Liver (tissue), 9 donors: Measurements from ENCODE around the gene UBE2R2. TPM values are rescaled to one million over a fixed set of nuclear protein-coding genes. Genes with fewer than 3 reads are reported as not detected.

Source experiments
- DNase-seq: peaks from one replicate; pipeline ENCODE4 v3.0.0-alpha.2; 2017; ENCODE audit warnings: low spot score
- H3K27ac ChIP-seq, 2 donors: one replicate each; pipeline ENCODE4 v1.7.0; 2013; ENCODE audit warnings: inconsistent platforms in 2 of 2, low read length in 2 of 2, control low read depth in 1 of 2, low read depth in 1 of 2, mild to moderate bottlenecking in 1 of 2
- H3K27me3 ChIP-seq, 4 donors: one replicate each; pipeline versions ENCODE4 v1.6.1 to v1.7.0; 2013; ENCODE audit warnings: low read length in 3 of 4, inconsistent platforms in 1 of 4, mild to moderate bottlenecking in 1 of 4, moderate library complexity in 1 of 4; ENCODE audit not compliant: control insufficient read depth in 4 of 4, insufficient read depth in 4 of 4
- H3K36me3 ChIP-seq, 4 donors: one replicate each; pipeline versions ENCODE4 v1.6.1 to v1.7.0; 2013; ENCODE audit warnings: low read length in 3 of 4, mild to moderate bottlenecking in 3 of 4, low read depth in 1 of 4, moderate library complexity in 1 of 4; ENCODE audit not compliant: control insufficient read depth in 4 of 4, insufficient read depth in 3 of 4
- H3K4me1 ChIP-seq, 4 donors: one replicate each; pipeline versions ENCODE4 v1.6.1 to v1.7.0; 2013; ENCODE audit warnings: low read length in 3 of 4, mild to moderate bottlenecking in 3 of 4, moderate library complexity in 1 of 4; ENCODE audit not compliant: control insufficient read depth in 4 of 4, insufficient read depth in 4 of 4
- H3K4me3 ChIP-seq, 3 donors: one replicate each; pipeline versions ENCODE4 v1.6.1 to v1.7.0; 2013; ENCODE audit warnings: low read length in 3 of 3, control low read depth in 1 of 3, low read depth in 1 of 3, mild to moderate bottlenecking in 1 of 3
- H3K9ac ChIP-seq, 2 donors: one replicate each; pipeline ENCODE4 v1.7.0; 2013; ENCODE audit warnings: low read length in 2 of 2, mild to moderate bottlenecking in 2 of 2, moderate library complexity in 2 of 2, control low read depth in 1 of 2, low read depth in 1 of 2
- H3K9me3 ChIP-seq, 4 donors: one replicate each; pipeline versions ENCODE4 v1.6.1 to v1.7.0; 2013; ENCODE audit warnings: low read length in 3 of 4; ENCODE audit not compliant: control insufficient read depth in 4 of 4
- ATF3 ChIP-seq: IDR thresholded peaks from 2 replicates; pipeline ENCODE4 v1.6.1; 2016; ENCODE audit warnings: antibody characterized with exemption
- CTCF ChIP-seq: fragments of 150-350 bp; IDR thresholded peaks from 2 replicates; pipeline ENCODE4 v1.5.1; 2017; ENCODE audit warnings: improper control_type of control experiment, low read depth, low read length; ENCODE audit not compliant: missing input control
- GABPA ChIP-seq, 2 donors: IDR thresholded peaks in 1 of 2; conservative IDR thresholded peaks in 1 of 2; 2 replicates each; pipeline ENCODE4 v1.6.1; 2016; ENCODE audit warnings: antibody characterized with exemption in 2 of 2, mild to moderate bottlenecking in 1 of 2, moderate library complexity in 1 of 2
- HNF4A ChIP-seq, 2 donors: conservative IDR thresholded peaks; 2 replicates each; pipeline ENCODE4 v1.6.1; 2016; ENCODE audit warnings: antibody characterized with exemption in 2 of 2, mild to moderate bottlenecking in 2 of 2
- HNF4G ChIP-seq: IDR thresholded peaks from 2 replicates; pipeline ENCODE4 v1.6.1; 2016; ENCODE audit warnings: antibody characterized with exemption
- JUND ChIP-seq, 2 donors: IDR thresholded peaks; 2 replicates each; pipeline ENCODE4 v1.6.1; 2016; ENCODE audit warnings: antibody characterized with exemption in 2 of 2
- NR2F2 ChIP-seq: IDR thresholded peaks from 2 replicates; pipeline ENCODE4 v1.6.1; 2016; ENCODE audit warnings: antibody characterized with exemption
- RXRA ChIP-seq, 2 donors: IDR thresholded peaks; 2 replicates each; pipeline ENCODE4 v1.6.1; 2017 to 2018; ENCODE audit warnings: antibody characterized with exemption in 2 of 2, mild to moderate bottlenecking in 1 of 2
- SP1 ChIP-seq: IDR thresholded peaks from 2 replicates; pipeline ENCODE4 v1.6.1; 2018; ENCODE audit warnings: antibody characterized with exemption, mild to moderate bottlenecking
- TAF1 ChIP-seq: conservative IDR thresholded peaks from 2 replicates; pipeline ENCODE4 v1.6.1; 2016; ENCODE audit warnings: antibody characterized with exemption, mild to moderate bottlenecking
- WGBS: extraction: QIAGEN DNeasy Blood & Tissue Kit; methylation state at CpG from one replicate; pipeline ENCODE4 v1.1.7; 2013; 5-methylcytosine and 5-hydroxymethylcytosine counted together
- polyA plus RNA-seq, 2 donors: library from polyadenylated mRNA; stranded (reverse) in 1 of 2; unstranded in 1 of 2; fragments of 200-250 nt in 1 of 2; fragments of >200 nt in 1 of 2; fragmentation: Nextera tagmentation in 1 of 2; extraction: Ambion mirVana in 1 of 2; gene quantifications; one replicate each; pipeline versions ENCODE4 v1.2.1 to v1.2.3, GENCODE V29; 2013 to 2015
- total RNA-seq, 2 donors: library from RNA; depleted of rRNA; stranded (reverse); fragments of >200 nt; gene quantifications; one replicate each; pipeline ENCODE4 v1.2.3, GENCODE V29; 2014
- TF ChIP-seq, protein P1 (sequence below): IDR thresholded peaks from 2 replicates; pipeline ENCODE4 v1.6.1; 2016; ENCODE audit warnings: antibody characterized with exemption
- TF ChIP-seq, protein P2 (sequence below): IDR thresholded peaks from 2 replicates; pipeline ENCODE4 v1.6.1; 2016; ENCODE audit warnings: antibody characterized with exemption
- donor health status: healthy.
- donor health status: healthy.
- donor health status: healthy.
- donor health status: healthy.
- donor health status: healthy.

UBE2R2 gene
- total and polyA plus RNA-seq, 4 donors: 10.8 to 15.0 (median 14.2) TPM

DNA sequence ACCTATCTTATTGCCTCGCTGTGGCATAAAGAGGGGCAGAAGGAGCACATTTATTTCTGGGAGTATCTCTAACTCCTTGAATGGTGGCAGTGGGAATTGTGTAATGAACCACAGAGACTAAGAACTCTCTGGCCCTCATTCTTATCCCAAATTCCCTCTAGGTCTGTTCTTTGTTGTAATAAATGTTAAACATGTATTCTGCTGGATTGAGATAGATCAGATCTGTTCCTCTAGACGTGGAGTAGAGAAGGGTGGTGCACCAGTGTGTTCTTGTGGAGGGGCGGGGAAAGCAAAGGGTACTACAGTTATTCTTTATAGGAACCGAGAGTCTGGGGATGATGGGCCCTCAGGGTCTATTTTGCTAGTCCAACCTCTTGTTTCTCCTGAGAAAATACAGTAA is 90.4 kb downstream of the UBE2R2 start:
- H3K27ac ChIP-seq: no peak overlapping the region
- no peaks in the 10 kb centered on the region for H3K27me3 ChIP-seq
- H3K4me3 ChIP-seq: no peak overlapping the region
- no peak for DNase-seq
- H3K36me3 ChIP-seq: peaks cover 0 to 8% (median 3%) of the 10 kb centered on the region in 4 donors
- TF ChIP-seq, protein P1, sequence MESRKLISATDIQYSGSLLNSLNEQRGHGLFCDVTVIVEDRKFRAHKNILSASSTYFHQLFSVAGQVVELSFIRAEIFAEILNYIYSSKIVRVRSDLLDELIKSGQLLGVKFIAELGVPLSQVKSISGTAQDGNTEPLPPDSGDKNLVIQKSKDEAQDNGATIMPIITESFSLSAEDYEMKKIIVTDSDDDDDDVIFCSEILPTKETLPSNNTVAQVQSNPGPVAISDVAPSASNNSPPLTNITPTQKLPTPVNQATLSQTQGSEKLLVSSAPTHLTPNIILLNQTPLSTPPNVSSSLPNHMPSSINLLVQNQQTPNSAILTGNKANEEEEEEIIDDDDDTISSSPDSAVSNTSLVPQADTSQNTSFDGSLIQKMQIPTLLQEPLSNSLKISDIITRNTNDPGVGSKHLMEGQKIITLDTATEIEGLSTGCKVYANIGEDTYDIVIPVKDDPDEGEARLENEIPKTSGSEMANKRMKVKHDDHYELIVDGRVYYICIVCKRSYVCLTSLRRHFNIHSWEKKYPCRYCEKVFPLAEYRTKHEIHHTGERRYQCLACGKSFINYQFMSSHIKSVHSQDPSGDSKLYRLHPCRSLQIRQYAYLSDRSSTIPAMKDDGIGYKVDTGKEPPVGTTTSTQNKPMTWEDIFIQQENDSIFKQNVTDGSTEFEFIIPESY: no peak
- no peak for TF ChIP-seq SP1
- TF ChIP-seq TAF1: no peak
- no peak for TF ChIP-seq CTCF
- TF ChIP-seq, protein P2, sequence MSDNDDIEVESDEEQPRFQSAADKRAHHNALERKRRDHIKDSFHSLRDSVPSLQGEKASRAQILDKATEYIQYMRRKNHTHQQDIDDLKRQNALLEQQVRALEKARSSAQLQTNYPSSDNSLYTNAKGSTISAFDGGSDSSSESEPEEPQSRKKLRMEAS: no peak
- no peak for TF ChIP-seq NR2F2
- TF ChIP-seq HNF4G: no peak
- TF ChIP-seq GABPA (IDR thresholded peaks at IDR 0.05 in 1 of 2, conservative IDR thresholded peaks at IDR 0.05 in 1 of 2): no peak
- no peak overlapping the region for H3K9ac ChIP-seq
- H3K4me1 ChIP-seq: no peaks in the 10 kb centered on the region
- no peaks in the 10 kb centered on the region for H3K9me3 ChIP-seq
- 91% methylated on average over 4 of the region's 4 CpGs for WGBS

- no peak overlapping the region for H3K4me3 ChIP-seq
- H3K27ac ChIP-seq: no peak overlapping the region
- peaks cover 0 to 11% (median 5%) of the 10 kb centered on the region in 4 donors for H3K36me3 ChIP-seq
- DNase-seq: no peak
- no peaks in the 10 kb centered on the region for H3K4me1 ChIP-seq
- WGBS: 97% methylated on average over 3 of the region's 3 CpGs
- H3K27me3 ChIP-seq: no peaks in the 10 kb centered on the region
- H3K9ac ChIP-seq: no peak overlapping the region
- TF ChIP-seq RXRA (IDR thresholded peaks at IDR 0.05) (no peak), NR2F2 (no peak), ATF3 (no peak), CTCF (no peak), JUND (IDR thresholded peaks at IDR 0.05) (no peak), HNF4A (conservative IDR thresholded peaks at IDR 0.05) (no peak)
- TF ChIP-seq, protein P2: no peak
- TF ChIP-seq, protein P1: no peak
- no peaks in the 10 kb centered on the region for H3K9me3 ChIP-seq
Observed at GRCh38 chr9:33908114-33908513, 91.2 kb downstream of the UBE2R2 start.
